Left ventricle myocardium inferior (tissue), 1 donor: Measurements from ENCODE around the gene SNX10. TPM values are rescaled to one million over a fixed set of nuclear protein-coding genes. Genes with fewer than 3 reads are reported as not detected.

Experiments
- DNase-seq: peaks from one replicate; pipeline ENCODE4 v3.0.0-alpha.2; 2020
- H3K27ac ChIP-seq: fragments of 200-600 bp; replicated peaks from 2 replicates; pipeline ENCODE4 v1.8.0; 2021
- H3K27me3 ChIP-seq: fragments of 200-600 bp; 2 replicates; pipeline ENCODE4 v1.8.0; 2021; ENCODE audit warnings: low read depth
- H3K36me3 ChIP-seq: fragments of 200-600 bp; 2 replicates; pipeline ENCODE4 v1.8.0; 2021
- H3K4me1 ChIP-seq: fragments of 200-600 bp; 2 replicates; pipeline ENCODE4 v1.8.0; 2021
- H3K4me3 ChIP-seq: fragments of 200-600 bp; 2 replicates; pipeline ENCODE4 v1.8.0; 2021; ENCODE audit warnings: mild to moderate bottlenecking, moderate library complexity
- H3K9me3 ChIP-seq: fragments of 200-600 bp; replicated peaks from 2 replicates; pipeline ENCODE4 v1.8.0; 2021
- intact Hi-C: fragments of 100-400 bp; cut with micrococcal nuclease; formaldehyde crosslinking; loops from one replicate; pipeline ENCODE4 v1.11.0; 2022
- total RNA-seq: library from RNA; stranded (reverse); fragmentation: NEBNext Ultra II Directional; extraction: Animal tissue kit (Norgen Biotek cat#: 25700); gene quantifications from one replicate; pipeline ENCODE4 v1.2.1, GENCODE V29; 2021
- TF ChIP-seq, protein P1 (sequence below): fragments of 200-600 bp; IDR thresholded peaks from 2 replicates; pipeline ENCODE4 v1.8.0; 2021; ENCODE audit warnings: antibody characterized with exemption, mild to moderate bottlenecking, borderline replicate concordance
- donor health status: DM: no; HTN: yes; CAD: no; lungs with severe emphysema.

SNX10 gene
- total RNA-seq, 1 donor from 2014 or later, result 1.1 TPM

DNA sequence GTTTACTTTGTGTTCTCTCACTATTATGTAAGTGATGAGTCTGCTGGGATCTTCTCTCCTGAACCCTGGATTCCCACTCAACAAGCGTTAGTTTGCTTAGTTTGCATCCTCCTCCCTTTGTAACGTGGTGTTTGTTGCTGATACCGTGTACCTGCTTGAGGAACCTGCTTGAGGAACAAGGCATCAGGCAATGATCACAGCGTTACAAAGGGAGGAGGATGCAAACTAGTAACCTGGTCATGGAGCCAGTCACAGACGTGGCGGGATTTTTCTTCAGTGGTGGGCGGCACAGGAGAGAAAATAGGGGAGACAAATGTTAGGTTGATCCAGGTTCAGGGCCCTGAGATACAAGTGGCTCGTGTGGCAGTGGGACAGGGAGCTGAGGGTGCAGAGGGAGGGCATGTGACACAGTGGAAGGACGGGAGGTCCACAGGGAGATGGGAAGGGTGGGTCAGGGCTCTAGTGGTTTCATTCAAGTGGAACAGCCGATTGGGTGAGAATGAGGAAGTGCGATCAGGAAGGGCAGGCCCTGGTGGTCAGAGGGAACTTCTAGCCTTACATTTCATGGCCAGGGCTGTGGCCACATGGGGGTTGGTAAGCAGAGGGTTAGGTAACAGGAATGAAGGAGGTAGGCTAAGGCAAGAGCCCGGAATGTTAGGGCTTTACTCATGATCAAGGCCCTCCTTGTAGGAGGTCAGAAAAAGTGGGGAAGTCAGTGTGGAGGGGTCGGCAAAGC lies 38.0 kb downstream of the SNX10 start:
- Histone ChIP-seq H3K4me3 (no peak overlapping the region), H3K36me3 (no peaks in the 10 kb centered on the region), H3K4me1 (no peaks in the 10 kb centered on the region), H3K27me3 (no peaks in the 10 kb centered on the region), H3K9me3 (peaks cover 20% of the 10 kb centered on the region), H3K27ac (no peak overlapping the region)
- intact Hi-C loops, result no loop called here
- TF ChIP-seq, protein P1, sequence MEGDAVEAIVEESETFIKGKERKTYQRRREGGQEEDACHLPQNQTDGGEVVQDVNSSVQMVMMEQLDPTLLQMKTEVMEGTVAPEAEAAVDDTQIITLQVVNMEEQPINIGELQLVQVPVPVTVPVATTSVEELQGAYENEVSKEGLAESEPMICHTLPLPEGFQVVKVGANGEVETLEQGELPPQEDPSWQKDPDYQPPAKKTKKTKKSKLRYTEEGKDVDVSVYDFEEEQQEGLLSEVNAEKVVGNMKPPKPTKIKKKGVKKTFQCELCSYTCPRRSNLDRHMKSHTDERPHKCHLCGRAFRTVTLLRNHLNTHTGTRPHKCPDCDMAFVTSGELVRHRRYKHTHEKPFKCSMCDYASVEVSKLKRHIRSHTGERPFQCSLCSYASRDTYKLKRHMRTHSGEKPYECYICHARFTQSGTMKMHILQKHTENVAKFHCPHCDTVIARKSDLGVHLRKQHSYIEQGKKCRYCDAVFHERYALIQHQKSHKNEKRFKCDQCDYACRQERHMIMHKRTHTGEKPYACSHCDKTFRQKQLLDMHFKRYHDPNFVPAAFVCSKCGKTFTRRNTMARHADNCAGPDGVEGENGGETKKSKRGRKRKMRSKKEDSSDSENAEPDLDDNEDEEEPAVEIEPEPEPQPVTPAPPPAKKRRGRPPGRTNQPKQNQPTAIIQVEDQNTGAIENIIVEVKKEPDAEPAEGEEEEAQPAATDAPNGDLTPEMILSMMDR, result no peak
- peak; percentile 33 for DNase-seq

DNA sequence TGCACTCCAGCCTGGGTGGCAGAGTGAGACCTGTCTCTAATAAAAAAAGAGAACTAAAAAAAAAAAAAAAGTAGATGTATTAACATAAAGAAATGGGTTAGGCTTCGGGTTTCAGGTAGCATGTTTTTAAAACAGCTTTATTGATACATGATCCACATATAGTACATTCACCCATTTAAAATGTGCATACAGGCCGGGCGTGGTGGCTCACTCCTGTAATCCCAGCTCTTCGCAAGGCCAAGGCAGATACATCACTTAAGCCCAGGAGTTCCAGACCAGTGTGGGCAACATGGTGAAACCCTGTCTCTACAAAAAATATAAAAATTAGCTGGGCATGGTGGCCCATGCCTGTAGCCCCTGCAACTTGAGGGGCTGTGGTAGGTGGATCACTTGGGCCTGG lies 39.5 kb downstream of the SNX10 start:
- Histone ChIP-seq H3K9me3 (peaks cover 20% of the 10 kb centered on the region), H3K4me3 (no peak overlapping the region), H3K4me1 (no peaks in the 10 kb centered on the region), H3K27me3 (no peaks in the 10 kb centered on the region), H3K36me3 (no peaks in the 10 kb centered on the region), H3K27ac (no peak overlapping the region)
- DNase-seq, result no peak
- TF ChIP-seq, protein P1, result no peak
- intact Hi-C loops, result no loop called here

DNA sequence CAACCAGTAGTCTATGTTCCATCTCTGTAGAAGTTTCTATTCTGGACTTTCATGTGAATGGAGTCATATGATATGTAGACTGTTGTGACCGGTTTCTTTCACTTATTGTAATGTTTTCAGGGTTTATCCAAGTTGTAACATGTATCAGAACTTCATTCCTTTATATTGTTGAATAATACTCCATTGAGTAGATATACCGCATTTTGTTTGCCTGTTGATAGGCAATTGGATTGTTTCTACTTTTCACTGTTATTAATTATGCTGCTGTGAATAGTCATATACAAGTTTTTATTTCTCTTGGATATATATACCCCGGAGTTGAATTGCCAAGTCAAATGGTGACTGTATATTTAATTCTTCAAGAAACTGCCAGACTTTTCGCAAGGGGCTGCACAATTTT lies 40.1 kb downstream of the SNX10 start:
- Histone ChIP-seq H3K36me3 (no peaks in the 10 kb centered on the region), H3K4me1 (no peaks in the 10 kb centered on the region), H3K27me3 (no peaks in the 10 kb centered on the region), H3K9me3 (peaks cover 20% of the 10 kb centered on the region), H3K4me3 (no peak overlapping the region), H3K27ac (no peak overlapping the region)
- intact Hi-C loops, result no loop called here
- no peak for DNase-seq
- TF ChIP-seq, protein P1, result no peak

DNA sequence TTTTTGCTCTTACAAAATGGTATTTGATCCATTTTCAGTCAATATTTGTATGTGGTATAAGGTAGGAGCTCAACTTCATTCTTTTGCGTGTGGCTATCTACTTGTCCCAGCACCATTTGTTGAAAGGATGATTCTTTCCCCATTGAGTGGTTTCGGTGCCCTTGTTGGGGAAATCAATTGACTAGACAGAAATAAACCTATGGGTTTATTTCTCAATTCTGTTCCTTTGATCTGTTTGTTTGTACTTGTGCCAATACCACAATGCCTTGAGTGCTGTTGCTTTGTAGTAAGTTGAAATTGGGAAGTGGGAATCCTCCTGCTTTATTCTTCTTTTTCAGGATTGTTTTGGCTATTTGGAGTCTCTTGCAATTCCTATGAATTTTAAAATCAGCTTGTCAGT lies 41.0 kb downstream of the SNX10 start:
- no peak for DNase-seq
- H3K4me1 ChIP-seq, result no peaks in the 10 kb centered on the region
- intact Hi-C loops, result no loop called here
- no peaks in the 10 kb centered on the region for H3K27me3 ChIP-seq
- H3K4me3 ChIP-seq, result no peak overlapping the region
- no peak overlapping the region for H3K27ac ChIP-seq
- no peaks in the 10 kb centered on the region for H3K36me3 ChIP-seq
- peaks cover 20% of the 10 kb centered on the region for H3K9me3 ChIP-seq
- TF ChIP-seq, protein P1, result no peak

DNA sequence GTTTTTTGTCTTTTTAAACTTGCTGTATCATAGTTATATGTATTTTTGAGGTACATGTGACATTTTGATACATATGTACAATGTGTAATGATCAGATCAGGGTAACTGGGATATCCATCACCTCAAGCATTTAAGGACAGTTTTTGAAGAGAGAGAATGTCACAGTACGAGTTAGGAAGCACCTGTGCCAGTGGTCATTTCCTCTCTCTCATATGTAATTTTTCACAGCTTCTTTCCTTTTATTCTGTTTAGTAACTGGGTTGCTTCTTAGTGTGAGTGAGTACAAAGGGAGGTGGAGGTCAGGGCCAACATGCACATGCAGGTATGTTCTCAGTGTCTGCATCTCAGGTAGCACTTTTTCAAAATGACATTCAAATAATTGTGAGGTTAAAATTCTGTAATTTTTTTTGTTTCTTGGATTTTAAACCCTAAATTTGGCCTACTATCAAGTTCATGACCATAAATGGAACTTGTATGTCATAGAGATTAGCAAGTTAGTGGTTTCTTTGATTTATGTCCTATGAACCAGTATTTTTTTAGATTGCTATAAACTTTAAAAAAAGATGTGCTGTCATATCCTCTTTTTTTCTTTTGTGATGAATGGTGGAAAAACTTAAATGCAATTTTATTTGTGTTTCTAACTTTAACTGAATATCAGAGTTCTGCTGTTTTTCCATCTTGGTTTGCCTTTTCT lies 42.7 kb downstream of the SNX10 start:
- H3K4me1 ChIP-seq, result no peaks in the 10 kb centered on the region
- H3K27ac ChIP-seq, result no peak overlapping the region
- H3K4me3 ChIP-seq, result no peak overlapping the region
- peaks cover 20% of the 10 kb centered on the region for H3K9me3 ChIP-seq
- H3K27me3 ChIP-seq, result peaks cover 3% of the 10 kb centered on the region
- TF ChIP-seq, protein P1, result no peak
- H3K36me3 ChIP-seq, result no peaks in the 10 kb centered on the region
- intact Hi-C loops, result no loop called here
- DNase-seq, result no peak
